Measurements from ENCODE around the gene DRC1. TPM values are rescaled to one million over a fixed set of nuclear protein-coding genes. Genes with fewer than 3 reads are reported as not detected.

DRC1 gene
- polyA plus RNA-seq, 1 of the 3 experiments (the other 2 are of a cell fraction) = 0.18 TPM

DNA sequence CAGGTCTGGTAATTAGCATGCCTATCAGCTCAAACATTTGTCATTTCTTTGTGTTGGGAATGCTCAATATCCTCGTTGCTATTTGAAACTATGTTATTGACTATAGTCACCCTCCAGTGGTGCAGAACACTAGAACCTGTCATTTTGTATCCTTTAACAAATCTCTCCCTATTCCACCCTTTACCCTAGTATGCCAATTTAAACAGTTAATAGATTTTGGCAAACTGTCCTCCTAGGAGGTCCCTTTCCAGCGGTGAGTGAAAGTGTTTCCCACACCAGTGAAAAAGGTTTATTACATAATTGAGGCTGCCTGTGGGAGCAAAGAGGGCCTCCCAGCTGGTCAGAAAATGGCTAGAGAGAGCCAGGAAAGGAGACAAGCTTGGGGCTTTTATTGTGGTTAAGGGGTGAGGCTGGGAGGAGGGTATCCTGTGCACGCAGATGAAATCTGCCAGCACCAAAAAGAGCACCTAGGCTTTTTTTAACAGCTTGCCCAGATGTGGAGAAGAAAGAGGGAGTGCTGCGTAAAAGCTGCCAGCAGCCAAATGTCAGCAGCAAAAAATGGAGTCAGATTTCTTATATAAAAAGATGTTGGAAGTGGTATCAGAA is 1.8 kb upstream of the DRC1 start:
- Histone ChIP-seq H4K20me1 (ENCODE audit: insufficient read depth) (no peaks in the 10 kb centered on the region), H3K9me2 (no peaks in the 10 kb centered on the region), H3K4me2 (no peak overlapping the region), H3F3A (replicated peaks; ENCODE audit: insufficient read depth) (peaks cover 7% of the 10 kb centered on the region), H2AFZ (ENCODE audit: low read depth) (no peak overlapping the region), H3K9ac (no peak overlapping the region), H3K27me3 (ENCODE audit: insufficient read depth) (no peaks in the 10 kb centered on the region), H3K4me3 (ENCODE audit: low read depth in 2 of 2, low read length in 1 of 2) (no peak overlapping the region), H3K27ac (ENCODE audit: low read depth in 2 of 2, low read length in 1 of 2) (no peak overlapping the region), H3K4me1 (ENCODE audit: control insufficient read depth in 1 of 2, insufficient read depth in 2 of 2, low read depth in 1 of 2, low read length in 1 of 2) (peaks cover 0 to 28% of the 10 kb centered on the region in 2 experiments; a peak in 2 of 4 replicates), H3K79me2 (ENCODE audit: insufficient read depth) (no peaks in the 10 kb centered on the region), H3K9me3 (no peaks in the 10 kb centered on the region), H3K36me3 (replicated peaks in 1 of 2; ENCODE audit: control insufficient read depth in 1 of 2, insufficient read depth in 2 of 2, low read length in 1 of 2) (peaks cover 0 to 5% of the 10 kb centered on the region in 2 experiments)
- TF ChIP-seq, protein P1, sequence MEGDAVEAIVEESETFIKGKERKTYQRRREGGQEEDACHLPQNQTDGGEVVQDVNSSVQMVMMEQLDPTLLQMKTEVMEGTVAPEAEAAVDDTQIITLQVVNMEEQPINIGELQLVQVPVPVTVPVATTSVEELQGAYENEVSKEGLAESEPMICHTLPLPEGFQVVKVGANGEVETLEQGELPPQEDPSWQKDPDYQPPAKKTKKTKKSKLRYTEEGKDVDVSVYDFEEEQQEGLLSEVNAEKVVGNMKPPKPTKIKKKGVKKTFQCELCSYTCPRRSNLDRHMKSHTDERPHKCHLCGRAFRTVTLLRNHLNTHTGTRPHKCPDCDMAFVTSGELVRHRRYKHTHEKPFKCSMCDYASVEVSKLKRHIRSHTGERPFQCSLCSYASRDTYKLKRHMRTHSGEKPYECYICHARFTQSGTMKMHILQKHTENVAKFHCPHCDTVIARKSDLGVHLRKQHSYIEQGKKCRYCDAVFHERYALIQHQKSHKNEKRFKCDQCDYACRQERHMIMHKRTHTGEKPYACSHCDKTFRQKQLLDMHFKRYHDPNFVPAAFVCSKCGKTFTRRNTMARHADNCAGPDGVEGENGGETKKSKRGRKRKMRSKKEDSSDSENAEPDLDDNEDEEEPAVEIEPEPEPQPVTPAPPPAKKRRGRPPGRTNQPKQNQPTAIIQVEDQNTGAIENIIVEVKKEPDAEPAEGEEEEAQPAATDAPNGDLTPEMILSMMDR (IDR thresholded peaks at IDR 0.05) = no peak
- TF ChIP-seq EP300 (IDR thresholded peaks at IDR 0.05; ENCODE audit: borderline replicate concordance in 1 of 2, low read depth in 1 of 2, low read length in 1 of 2) (no peak), TAF1 (IDR thresholded peaks at IDR 0.05; ENCODE audit: borderline replicate concordance, low read depth, low read length) (no peak), CHD2 (IDR thresholded peaks at IDR 0.05; ENCODE audit: low read length, partially characterized antibody) (no peak), MXI1 (IDR thresholded peaks at IDR 0.05; ENCODE audit: low read depth, low read length) (no peak), RCOR1 (IDR thresholded peaks at IDR 0.05; ENCODE audit: low read length) (no peak), EZH2phosphoT487 (IDR thresholded peaks at IDR 0.05; ENCODE audit: borderline replicate concordance, low read depth) (no peak), SMC3 (IDR thresholded peaks at IDR 0.05; ENCODE audit: low read depth, low read length) (no peak), YY1 (IDR thresholded peaks at IDR 0.05; ENCODE audit: low read depth) (no peak), FOXJ3 (CRISPR knock-in tag; IDR thresholded peaks at IDR 0.05) (no peak)
- TF ChIP-seq, protein P2, sequence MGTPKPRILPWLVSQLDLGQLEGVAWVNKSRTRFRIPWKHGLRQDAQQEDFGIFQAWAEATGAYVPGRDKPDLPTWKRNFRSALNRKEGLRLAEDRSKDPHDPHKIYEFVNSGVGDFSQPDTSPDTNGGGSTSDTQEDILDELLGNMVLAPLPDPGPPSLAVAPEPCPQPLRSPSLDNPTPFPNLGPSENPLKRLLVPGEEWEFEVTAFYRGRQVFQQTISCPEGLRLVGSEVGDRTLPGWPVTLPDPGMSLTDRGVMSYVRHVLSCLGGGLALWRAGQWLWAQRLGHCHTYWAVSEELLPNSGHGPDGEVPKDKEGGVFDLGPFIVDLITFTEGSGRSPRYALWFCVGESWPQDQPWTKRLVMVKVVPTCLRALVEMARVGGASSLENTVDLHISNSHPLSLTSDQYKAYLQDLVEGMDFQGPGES (IDR thresholded peaks at IDR 0.05; ENCODE audit: low read depth, low read length) = no peak
- DNase-seq = no peak
- 79% methylated on average over 4 of the region's 4 CpGs for WGBS (ENCODE audit: low lambda C conversion rate)
- POLR2A ChIA-PET = no interaction called here
- CTCF ChIA-PET = interaction anchor here (0.7 to 1.7 kb wide), 8 partner anchors 8 to 205 kb away, joined by 3 to 6 read pairs (median 3); no protein-coding TSS in a partner anchor

DNA sequence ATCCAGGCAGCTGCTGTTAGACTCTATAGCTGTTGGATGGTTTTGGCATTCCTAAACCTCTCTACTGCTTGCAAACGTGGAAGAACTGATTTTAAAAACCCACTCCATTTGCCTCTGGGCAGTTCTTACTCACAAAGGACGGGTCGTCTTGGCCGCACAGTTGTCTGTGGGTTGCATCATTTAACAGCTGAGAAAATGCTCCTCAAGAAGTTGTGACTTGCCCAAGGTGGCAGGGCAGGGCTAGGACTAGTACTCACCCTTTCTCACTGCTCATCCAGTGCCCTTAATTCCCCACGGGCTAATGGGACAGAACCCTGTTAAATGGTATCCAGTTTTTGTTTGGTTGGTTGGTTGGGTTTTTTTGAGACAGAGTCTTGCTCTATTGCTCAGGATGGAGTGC is 997 bp upstream of the DRC1 start:
- Histone ChIP-seq H3K27ac (ENCODE audit: low read depth in 2 of 2, low read length in 1 of 2) (no peak overlapping the region), H3F3A (replicated peaks; ENCODE audit: insufficient read depth) (peaks cover 7% of the 10 kb centered on the region), H2AFZ (ENCODE audit: low read depth) (no peak overlapping the region), H3K4me2 (no peak overlapping the region), H4K20me1 (ENCODE audit: insufficient read depth) (no peaks in the 10 kb centered on the region), H3K79me2 (ENCODE audit: insufficient read depth) (no peaks in the 10 kb centered on the region), H3K36me3 (replicated peaks in 1 of 2; ENCODE audit: control insufficient read depth in 1 of 2, insufficient read depth in 2 of 2, low read length in 1 of 2) (peaks cover 0 to 5% of the 10 kb centered on the region in 2 experiments), H3K4me3 (ENCODE audit: low read depth in 2 of 2, low read length in 1 of 2) (no peak overlapping the region), H3K9me3 (no peaks in the 10 kb centered on the region), H3K9ac (no peak overlapping the region), H3K27me3 (ENCODE audit: insufficient read depth) (no peaks in the 10 kb centered on the region), H3K4me1 (ENCODE audit: control insufficient read depth in 1 of 2, insufficient read depth in 2 of 2, low read depth in 1 of 2, low read length in 1 of 2) (peaks cover 0 to 19% of the 10 kb centered on the region in 2 experiments; a peak in 2 of 4 replicates), H3K9me2 (no peaks in the 10 kb centered on the region)
- TF ChIP-seq CHD2 (IDR thresholded peaks at IDR 0.05; ENCODE audit: low read length, partially characterized antibody) (no peak), SIN3A (IDR thresholded peaks at IDR 0.05; ENCODE audit: borderline replicate concordance, low read depth, low read length) (no peak), TEAD4 (IDR thresholded peaks at IDR 0.05; ENCODE audit: borderline replicate concordance, insufficient read depth) (no peak), ELF1 (IDR thresholded peaks at IDR 0.05) (no peak), NFIC (IDR thresholded peaks at IDR 0.05; ENCODE audit: borderline replicate concordance) (no peak), GATA2 (CRISPR knock-in tag; IDR thresholded peaks at IDR 0.05) (no peak), TAF1 (IDR thresholded peaks at IDR 0.05; ENCODE audit: borderline replicate concordance, low read depth, low read length) (no peak), RCOR1 (IDR thresholded peaks at IDR 0.05; ENCODE audit: low read length) (no peak), RFX5 (IDR thresholded peaks at IDR 0.05; ENCODE audit: low read length) (no peak), FOSL2 (IDR thresholded peaks at IDR 0.05; ENCODE audit: borderline replicate concordance, low read depth) (no peak), JUND (IDR thresholded peaks at IDR 0.05) (no peak), NRF1 (IDR thresholded peaks at IDR 0.05; ENCODE audit: low read depth, low read length) (no peak)
- TF ChIP-seq, protein P1 (IDR thresholded peaks at IDR 0.05) = no peak
- TF ChIP-seq, protein P3, sequence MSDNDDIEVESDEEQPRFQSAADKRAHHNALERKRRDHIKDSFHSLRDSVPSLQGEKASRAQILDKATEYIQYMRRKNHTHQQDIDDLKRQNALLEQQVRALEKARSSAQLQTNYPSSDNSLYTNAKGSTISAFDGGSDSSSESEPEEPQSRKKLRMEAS (IDR thresholded peaks at IDR 0.05; ENCODE audit: low read depth) = no peak
- 95% methylated on average over 5 of the region's 5 CpGs for WGBS (ENCODE audit: low lambda C conversion rate)
- ChIA-PET CTCF (interaction anchor here (0.8 to 1.7 kb wide), 7 partner anchors 8 to 204 kb away, joined by 3 to 6 read pairs (median 3); no protein-coding TSS in a partner anchor), POLR2A (no interaction called here)
- DNase-seq = no peak

Measured in SK-N-SH (cell line).